Neural cell (in vitro differentiated cells): ENCODE results near the gene RADIL. TPM values are rescaled to one million over a fixed set of nuclear protein-coding genes. Genes with fewer than 3 reads are reported as not detected.

Experiments used
- H2AFZ ChIP-seq: fragments of 200-600, 300-800 bp; sonication (generic), shearing (Covaris generic); 2 replicates; pipeline ENCODE4 v1.6.0; 2014; ENCODE audit warnings: low read depth, mild to moderate bottlenecking, antibody characterized with exemption, low read length, moderate library complexity
- H3F3A ChIP-seq: fragments of 200-600 bp; shearing (Covaris generic); 2 replicates; pipeline ENCODE4 v1.6.1; 2016; ENCODE audit warnings: mild to moderate bottlenecking, moderate library complexity, mixed read lengths, antibody characterized with exemption, low read length; ENCODE audit not compliant: insufficient read depth, poor library complexity, severe bottlenecking
- H3K27ac ChIP-seq: fragments of 200-600, 300-800 bp; sonication (generic), shearing (Covaris generic); 2 replicates; pipeline ENCODE4 v1.5.1; 2014; ENCODE audit warnings: mild to moderate bottlenecking, low read length, moderate library complexity
- H3K27me3 ChIP-seq: fragments of 300-800, 200-600 bp; sonication (generic), shearing (Covaris generic); 2 replicates; pipeline ENCODE4 v1.6.0; 2014; ENCODE audit warnings: mild to moderate bottlenecking, low read depth, low read length, moderate library complexity; ENCODE audit not compliant: insufficient read depth
- H3K36me3 ChIP-seq: fragments of 300-800, 200-600 bp; sonication (generic), shearing (Covaris generic); 2 replicates; pipeline ENCODE4 v1.5.1; 2014; ENCODE audit warnings: mild to moderate bottlenecking, antibody characterized with exemption, low read length, moderate library complexity; ENCODE audit not compliant: insufficient read depth
- H3K4me2 ChIP-seq: fragments of 300-800, 200-600 bp; sonication (generic), shearing (Covaris generic); 2 replicates; pipeline ENCODE4 v1.6.0; 2014; ENCODE audit warnings: mild to moderate bottlenecking, low read length
- H3K4me3 ChIP-seq: fragments of 300-800, 200-600 bp; sonication (generic), shearing (Covaris generic); 2 replicates; pipeline ENCODE4 v1.5.1; 2014; ENCODE audit warnings: mild to moderate bottlenecking, low read length, moderate library complexity
- H3K79me2 ChIP-seq: fragments of 200-600 bp; shearing (Covaris generic); replicated peaks from 2 replicates; pipeline ENCODE4 v1.6.0; 2014; ENCODE audit warnings: mild to moderate bottlenecking, low read length, moderate library complexity; ENCODE audit not compliant: insufficient read depth
- H3K9ac ChIP-seq: fragments of 300-800, 200-600 bp; sonication (generic), shearing (Covaris generic); 2 replicates; pipeline ENCODE4 v1.6.1; 2016; ENCODE audit warnings: mild to moderate bottlenecking, low read length, mixed read lengths
- H3K9me2 ChIP-seq: fragments of 200-600 bp; shearing (Covaris generic); 2 replicates; pipeline ENCODE4 v1.6.1; 2016; ENCODE audit warnings: mild to moderate bottlenecking, low read length, mixed read lengths; ENCODE audit not compliant: insufficient read depth
- H3K9me3 ChIP-seq: fragments of 200-600, 300-800 bp; sonication (generic), shearing (Covaris generic); 2 replicates; pipeline ENCODE4 v1.6.1; 2016; ENCODE audit warnings: mild to moderate bottlenecking, mixed run types, low read length, moderate library complexity, mixed read lengths
- H4K20me1 ChIP-seq: fragments of 200-600 bp; shearing (Covaris generic); 2 replicates; pipeline ENCODE4 v1.6.1; 2016; ENCODE audit warnings: mild to moderate bottlenecking, mixed run types; ENCODE audit not compliant: insufficient read depth
- CTCF ChIP-seq: fragments of 450-650 bp; IDR thresholded peaks from 2 replicates; pipeline ENCODE4 v1.5.1; 2014; ENCODE audit warnings: antibody characterized with exemption, mild to moderate bottlenecking, moderate library complexity; ENCODE audit not compliant: poor library complexity, severe bottlenecking
- EP300 ChIP-seq: fragments of 450-650 bp; conservative IDR thresholded peaks from 2 replicates; pipeline ENCODE4 v1.6.1; 2014; ENCODE audit warnings: antibody characterized with exemption, mild to moderate bottlenecking, moderate library complexity; ENCODE audit not compliant: poor library complexity, severe bottlenecking
- EZH2 ChIP-seq: fragments of 200-600, 300-800 bp; shearing (Covaris generic), sonication (generic); IDR thresholded peaks from 2 replicates; pipeline ENCODE4 v1.6.1; 2014; ENCODE audit warnings: antibody characterized with exemption, low read length, borderline replicate concordance, mild to moderate bottlenecking; ENCODE audit not compliant: insufficient read depth, poor library complexity, severe bottlenecking
- MXI1 ChIP-seq: fragments of 450-650 bp; conservative IDR thresholded peaks from 2 replicates; pipeline ENCODE4 v1.6.1; 2014; ENCODE audit warnings: antibody characterized with exemption, mild to moderate bottlenecking; ENCODE audit not compliant: poor library complexity, severe bottlenecking
- POLR2AphosphoS5 ChIP-seq: IDR thresholded peaks from 2 replicates; pipeline ENCODE4 v1.6.1; 2012
- RAD21 ChIP-seq: fragments of 450-650 bp; conservative IDR thresholded peaks from 2 replicates; pipeline ENCODE4 v1.6.1; 2014; ENCODE audit warnings: antibody characterized with exemption, mild to moderate bottlenecking, moderate library complexity
- REST ChIP-seq: IDR thresholded peaks from 2 replicates; pipeline ENCODE4 v1.6.1; 2012; ENCODE audit warnings: borderline replicate concordance
- SMC3 ChIP-seq: fragments of 450-650 bp; conservative IDR thresholded peaks from 2 replicates; pipeline ENCODE4 v1.6.1; 2014; ENCODE audit warnings: antibody characterized with exemption, mild to moderate bottlenecking, moderate library complexity; ENCODE audit not compliant: poor library complexity
- TAF1 ChIP-seq: IDR thresholded peaks from 2 replicates; pipeline ENCODE4 v1.6.1; 2012; ENCODE audit warnings: low read depth
- polyA plus RNA-seq: library from polyadenylated mRNA; depleted of rRNA; stranded (reverse); fragments of >200 nt; gene quantifications from 2 replicates; pipeline ENCODE4 v1.2.3, GENCODE V29; 2014

The RADIL gene
- polyA plus RNA-seq, 1 donor from 2014 or later: 4.1 TPM

- Histone ChIP-seq H3K27ac (no peak overlapping the region), H3K79me2 (no peaks in the 10 kb centered on the region), H3K4me3 (no peak overlapping the region), H3K9me2 (no peaks in the 10 kb centered on the region), H3F3A (no peaks in the 10 kb centered on the region), H3K4me2 (no peak overlapping the region), H3K27me3 (no peaks in the 10 kb centered on the region), H4K20me1 (no peaks in the 10 kb centered on the region), H3K36me3 (no peaks in the 10 kb centered on the region), H3K9ac (no peak overlapping the region), H2AFZ (no peak overlapping the region), H3K9me3 (no peaks in the 10 kb centered on the region)
- TF ChIP-seq SMC3: no peak
- TF ChIP-seq MXI1: no peak
- TF ChIP-seq REST: no peak
- no peak for TF ChIP-seq EP300
- no peak for TF ChIP-seq CTCF
- TF ChIP-seq TAF1: no peak
- no peak for TF ChIP-seq RAD21
- no peak for TF ChIP-seq EZH2
- no peak for TF ChIP-seq POLR2AphosphoS5
These were observed 94.8 kb downstream of the RADIL start for GRCh38 chr7:4788627-4789189.

- H3K4me3 ChIP-seq: no peak overlapping the region
- no peaks in the 10 kb centered on the region for H3F3A ChIP-seq
- H3K79me2 ChIP-seq: no peaks in the 10 kb centered on the region
- no peaks in the 10 kb centered on the region for H3K36me3 ChIP-seq
- H3K27ac ChIP-seq: no peak overlapping the region
- H4K20me1 ChIP-seq: no peaks in the 10 kb centered on the region
- H3K9me3 ChIP-seq: no peaks in the 10 kb centered on the region
- H3K27me3 ChIP-seq: no peaks in the 10 kb centered on the region
- H3K9me2 ChIP-seq: no peaks in the 10 kb centered on the region
- H3K4me2 ChIP-seq: no peak overlapping the region
- no peak overlapping the region for H2AFZ ChIP-seq
- TF ChIP-seq EZH2: no peak
- TF ChIP-seq POLR2AphosphoS5: no peak
- TF ChIP-seq MXI1: no peak
- no peak for TF ChIP-seq RAD21
- TF ChIP-seq EP300: no peak
- no peak for TF ChIP-seq SMC3
- no peak for TF ChIP-seq TAF1
- TF ChIP-seq REST: no peak
- no peak for TF ChIP-seq CTCF
- H3K9ac ChIP-seq: no peak overlapping the region
These were observed 95.4 kb downstream of the RADIL start for GRCh38 chr7:4787947-4788626.
